Body of pancreas (tissue), 4 donors: ENCODE data around the gene SYNPR. TPM values are rescaled to one million over a fixed set of nuclear protein-coding genes. Genes with fewer than 3 reads are reported as not detected.

Source experiments
- ATAC-seq: fragments of 150-250 bp; one replicate; pipeline ENCODE4 v1.9.1; 2016
- DNase-seq, 4 donors: peaks; one replicate each; pipeline ENCODE4 v3.0.0-alpha.2; 2019
- H3K27ac ChIP-seq, 4 donors: fragments of 200-600 bp; sonication (generic); 1 replicate in 3 of 4; 2 replicates in 1 of 4; pipeline versions ENCODE4 v1.5.1 to v1.6.1; 2016 to 2019; ENCODE audit warnings: mild to moderate bottlenecking in 1 of 4, mixed read lengths in 1 of 4, moderate library complexity in 1 of 4
- H3K27me3 ChIP-seq, 2 donors: fragments of 200-600 bp; sonication (generic); one replicate each; pipeline ENCODE4 v1.6.0; 2016; ENCODE audit warnings: mild to moderate bottlenecking in 1 of 2
- H3K36me3 ChIP-seq, 2 donors: fragments of 200-600 bp; sonication (generic); replicated peaks in 1 of 2; 2 replicates each; pipeline ENCODE4 v1.5.1; 2016; ENCODE audit warnings: low read depth in 2 of 2; ENCODE audit not compliant: insufficient read depth in 1 of 2
- H3K4me1 ChIP-seq: fragments of 200-600 bp; sonication (generic); one replicate; pipeline ENCODE4 v1.6.0; 2016
- H3K4me3 ChIP-seq, 2 donors: fragments of 200-600 bp; sonication (generic); 1 replicate in 1 of 2; 2 replicates in 1 of 2; pipeline ENCODE4 v1.5.1; 2016 to 2019
- H3K9me3 ChIP-seq, 3 donors: fragments of 200-600 bp; sonication (generic); 1 replicate in 2 of 3; 2 replicates in 1 of 3; pipeline ENCODE4 v1.5.1; 2016
- CTCF ChIP-seq, 7 experiments: fragments of 450-650 bp in 4 of 7; fragments of 200-600 bp in 3 of 7; sonication (generic) in 3 of 7; IDR thresholded peaks; one replicate each; pipeline ENCODE4 v1.5.1; 2016 to 2019; ENCODE audit warnings: antibody characterized with exemption in 7 of 7
- POLR2A ChIP-seq, 3 donors: fragments of 450-650 bp; IDR thresholded peaks; one replicate each; pipeline ENCODE4 v1.6.1; 2016; ENCODE audit warnings: antibody characterized with exemption in 3 of 3, mild to moderate bottlenecking in 2 of 3
- WGBS, 2 donors: methylation state at CpG; one replicate each; pipeline ENCODE4 v1.1.5; 2017; 5-methylcytosine and 5-hydroxymethylcytosine counted together
- intact Hi-C: fragments of 100-400 bp; cut with DNase I; formaldehyde crosslinking; loops from one replicate; pipeline ENCODE4 v1.15.1; 2023
- total RNA-seq, 2 donors: library from RNA; depleted of rRNA; stranded (reverse); fragments of >200 nt; gene quantifications; one replicate each; pipeline ENCODE4 v1.1.0, GENCODE V29; 2016

Gene SYNPR
- total RNA-seq, 2 donors from 2014 or later: 0.52 TPM; not detected in 1

- intact Hi-C loops: loop anchor here (5.0 kb wide), 1 partner anchor 459 kb away; no protein-coding TSS in a partner anchor
- no peaks in the 10 kb centered on the region for H3K36me3 ChIP-seq
- H3K9me3 ChIP-seq: peaks cover 0 to 4% (median 0%) of the 10 kb centered on the region in 3 donors
- WGBS, 2 donors: 65 to 73% methylated on average over 5 of the region's 5 CpGs
- no peak for ATAC-seq
- no peak overlapping the region for H3K4me3 ChIP-seq
- no peaks in the 10 kb centered on the region for H3K27me3 ChIP-seq
- no peaks in the 10 kb centered on the region for H3K4me1 ChIP-seq
- H3K27ac ChIP-seq: no peak overlapping the region
- DNase-seq: no peak
- no peak for TF ChIP-seq POLR2A (IDR thresholded peaks at IDR 0.05)
- no peak for TF ChIP-seq CTCF (IDR thresholded peaks at IDR 0.05)
Measured at GRCh38 chr3:63353383-63353782, 75.3 kb downstream of the SYNPR start.

DNA sequence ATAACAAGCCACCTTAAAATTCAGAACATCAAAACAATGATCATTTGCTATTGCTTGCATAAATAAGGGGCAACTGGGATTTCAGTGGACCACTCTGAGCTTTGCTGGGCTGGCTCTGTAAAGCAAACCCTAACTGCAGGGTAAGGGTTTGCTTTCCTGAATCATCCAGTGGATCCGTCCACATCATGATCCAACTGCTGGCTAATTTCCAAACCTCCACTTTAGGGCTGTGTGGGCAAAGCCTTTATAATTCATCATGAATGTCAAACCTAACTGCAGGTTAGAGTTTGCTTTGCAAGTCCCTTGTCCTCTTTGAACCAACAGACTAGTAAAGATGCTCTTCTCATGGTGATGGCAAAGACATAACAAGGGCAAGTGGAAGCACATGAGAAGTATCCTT, 76.1 kb downstream of the SYNPR start:
- no peak overlapping the region for H3K4me3 ChIP-seq
- no peaks in the 10 kb centered on the region for H3K36me3 ChIP-seq
- peaks cover 0 to 4% (median 0%) of the 10 kb centered on the region in 3 donors for H3K9me3 ChIP-seq
- H3K4me1 ChIP-seq: no peaks in the 10 kb centered on the region
- 56 to 80% methylated on average over 1 of the region's 1 CpG for WGBS, 2 donors
- no peak for ATAC-seq
- H3K27ac ChIP-seq: no peak overlapping the region
- no peak for TF ChIP-seq CTCF (IDR thresholded peaks at IDR 0.05)
- no peak for TF ChIP-seq POLR2A (IDR thresholded peaks at IDR 0.05)
- no peak for DNase-seq
- intact Hi-C loops: loop anchor here (5.0 kb wide), 1 partner anchor 458 kb away; no protein-coding TSS in a partner anchor
- no peaks in the 10 kb centered on the region for H3K27me3 ChIP-seq

DNA sequence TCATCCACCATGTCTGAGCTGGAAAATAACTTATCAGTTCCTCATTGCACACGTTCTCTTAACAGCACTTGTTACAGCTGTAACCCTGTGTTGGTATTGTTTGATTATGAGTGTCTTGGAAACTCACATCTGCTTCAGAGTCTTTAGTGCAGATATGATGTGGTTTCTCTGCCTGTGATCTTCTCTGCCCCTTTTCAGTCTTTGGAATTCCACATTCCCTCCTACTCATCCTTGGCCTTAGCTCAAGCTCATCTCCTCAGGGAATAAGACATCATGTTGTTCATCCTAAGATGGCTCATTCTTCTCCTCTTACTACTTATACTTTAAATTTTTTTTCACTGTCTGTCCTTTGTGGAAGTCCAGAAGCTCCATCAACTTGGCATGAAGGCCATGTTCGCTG, 77.7 kb downstream of the SYNPR start:
- Histone ChIP-seq H3K9me3 (peaks cover 0 to 4% (median 0%) of the 10 kb centered on the region in 3 donors), H3K27me3 (no peaks in the 10 kb centered on the region), H3K4me1 (no peaks in the 10 kb centered on the region), H3K27ac (no peak overlapping the region), H3K4me3 (no peak overlapping the region), H3K36me3 (no peaks in the 10 kb centered on the region)
- ATAC-seq (no peak), DNase-seq (no peak)
- no peak for TF ChIP-seq POLR2A (IDR thresholded peaks at IDR 0.05)
- no peak for TF ChIP-seq CTCF (IDR thresholded peaks at IDR 0.05)
- intact Hi-C loops: no loop called here
- 64 to 70% methylated on average over 2 of the region's 2 CpGs for WGBS, 2 donors

DNA sequence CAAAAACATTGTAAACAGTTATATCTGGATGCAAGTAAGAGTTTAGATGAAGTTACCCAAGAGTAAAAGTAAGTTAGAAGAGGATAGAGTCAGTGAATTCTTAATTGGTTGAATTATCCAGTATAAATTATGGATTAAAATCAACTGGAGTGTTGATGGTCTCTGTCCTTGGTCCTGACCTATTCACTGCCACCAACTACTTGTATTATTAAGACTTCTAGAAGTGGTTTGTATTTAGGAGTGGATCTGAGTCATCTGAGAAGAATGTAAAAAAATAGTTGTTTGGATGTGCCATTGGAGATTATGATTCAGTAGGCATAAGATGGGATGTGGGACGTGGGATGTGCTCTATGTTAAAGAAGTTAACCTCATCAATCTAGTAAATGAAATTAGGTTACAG, 86.4 kb downstream of the SYNPR start:
- no peaks in the 10 kb centered on the region for H3K36me3 ChIP-seq
- no peaks in the 10 kb centered on the region for H3K9me3 ChIP-seq
- H3K27ac ChIP-seq: no peak overlapping the region
- 25 to 27% methylated on average over 1 of the region's 1 CpG for WGBS, 2 donors
- DNase-seq (no peak), ATAC-seq (no peak)
- intact Hi-C loops: no loop called here
- no peak overlapping the region for H3K4me3 ChIP-seq
- TF ChIP-seq POLR2A (IDR thresholded peaks at IDR 0.05): no peak
- TF ChIP-seq CTCF (IDR thresholded peaks at IDR 0.05): no peak
- no peaks in the 10 kb centered on the region for H3K27me3 ChIP-seq
- no peaks in the 10 kb centered on the region for H3K4me1 ChIP-seq

- no peaks in the 10 kb centered on the region for H3K27me3 ChIP-seq
- H3K36me3 ChIP-seq: no peaks in the 10 kb centered on the region
- H3K4me1 ChIP-seq: no peaks in the 10 kb centered on the region
- no peak overlapping the region for H3K4me3 ChIP-seq
- H3K27ac ChIP-seq: no peak overlapping the region
- intact Hi-C loops: no loop called here
- no peak for DNase-seq
- WGBS, 2 donors: 65 to 70% methylated on average over 2 of the region's 2 CpGs
- TF ChIP-seq POLR2A (IDR thresholded peaks at IDR 0.05): no peak
- peak in 4 of 7 experiments; percentile 8 to 21 (median 18) for TF ChIP-seq CTCF (IDR thresholded peaks at IDR 0.05)
- H3K9me3 ChIP-seq: no peaks in the 10 kb centered on the region
- ATAC-seq: no peak
Measured at GRCh38 chr3:63364910-63365309, 86.8 kb downstream of the SYNPR start.
